Smooth muscle cell (in vitro differentiated cells): ENCODE results near the gene GABRB3. TPM values are rescaled to one million over a fixed set of nuclear protein-coding genes. Genes with fewer than 3 reads are reported as not detected.

Source experiments
- DNase-seq: peaks from one replicate; lab custom pipeline; 2025; ENCODE audit not compliant: unreplicated experiment; lab: John Stamatoyannopoulos, UW
- H2AFZ ChIP-seq: fragments of 200-600 bp; sonication (generic); 2 replicates; pipeline ENCODE4 v1.6.0; 2016; ENCODE audit warnings: antibody characterized with exemption, low read depth, mild to moderate bottlenecking
- H3F3A ChIP-seq: fragments of 200-600 bp; sonication (generic); 2 replicates; pipeline ENCODE4 v1.6.0; 2017; ENCODE audit warnings: antibody characterized with exemption, low read depth
- H3K27ac ChIP-seq: fragments of 200-600 bp; sonication (generic); 2 replicates; pipeline ENCODE4 v1.5.1; 2016; ENCODE audit warnings: low read depth, mild to moderate bottlenecking
- H3K27me3 ChIP-seq: fragments of 200-600 bp; sonication (generic); 2 replicates; pipeline ENCODE4 v1.6.1; 2016; ENCODE audit warnings: low read depth, mild to moderate bottlenecking
- H3K36me3 ChIP-seq: fragments of 200-600 bp; sonication (generic); 2 replicates; pipeline ENCODE4 v1.5.1; 2016; ENCODE audit warnings: low read depth
- H3K4me1 ChIP-seq: fragments of 200-600 bp; sonication (generic); 2 replicates; pipeline ENCODE4 v1.5.1; 2016; ENCODE audit warnings: low read depth
- H3K4me2 ChIP-seq: fragments of 200-600 bp; sonication (generic); 2 replicates; pipeline ENCODE4 v1.6.0; 2016; ENCODE audit warnings: mild to moderate bottlenecking
- H3K4me3 ChIP-seq: fragments of 200-600 bp; sonication (generic); 2 replicates; pipeline ENCODE4 v1.5.1; 2016; ENCODE audit warnings: mild to moderate bottlenecking
- H3K79me2 ChIP-seq: fragments of 200-600 bp; sonication (generic); 2 replicates; pipeline ENCODE4 v1.6.0; 2016; ENCODE audit warnings: low read depth, mild to moderate bottlenecking
- H3K9ac ChIP-seq: fragments of 200-600 bp; sonication (generic); 2 replicates; pipeline ENCODE4 v1.6.0; 2016; ENCODE audit warnings: low read depth
- H3K9me3 ChIP-seq: fragments of 200-600 bp; sonication (generic); replicated peaks from 2 replicates; pipeline ENCODE4 v1.5.1; 2016; ENCODE audit warnings: low read depth
- H4K20me1 ChIP-seq: fragments of 200-600 bp; sonication (generic); 2 replicates; pipeline ENCODE4 v1.6.0; 2016; ENCODE audit warnings: low read depth
- CTCF ChIP-seq: fragments of 200-600 bp; sonication (generic); IDR thresholded peaks from 2 replicates; pipeline ENCODE4 v1.5.1; 2017; ENCODE audit warnings: borderline replicate concordance, mild to moderate bottlenecking, antibody characterized with exemption; ENCODE audit not compliant: insufficient read depth, poor library complexity, severe bottlenecking
- WGBS: methylation state at CpG from one replicate; pipeline ENCODE4 v1.1.7; 2016; ENCODE audit warnings: low lambda C conversion rate; 5-methylcytosine and 5-hydroxymethylcytosine counted together
- polyA plus RNA-seq: library from polyadenylated mRNA; unstranded; fragments of >200 nt; fragmentation: Nextera tagmentation; extraction: Ambion mirVana; gene quantifications from 2 replicates; pipeline ENCODE4 v1.2.1, GENCODE V29; 2016
- total RNA-seq: library from RNA; depleted of rRNA; stranded (reverse); fragments of >200 nt; gene quantifications from 2 replicates; pipeline ENCODE4 v1.2.3, GENCODE V29; 2014

GABRB3 gene
- total and polyA plus RNA-seq, 2 experiments from 2014 or later = 0.57 to 4.9 TPM

DNA sequence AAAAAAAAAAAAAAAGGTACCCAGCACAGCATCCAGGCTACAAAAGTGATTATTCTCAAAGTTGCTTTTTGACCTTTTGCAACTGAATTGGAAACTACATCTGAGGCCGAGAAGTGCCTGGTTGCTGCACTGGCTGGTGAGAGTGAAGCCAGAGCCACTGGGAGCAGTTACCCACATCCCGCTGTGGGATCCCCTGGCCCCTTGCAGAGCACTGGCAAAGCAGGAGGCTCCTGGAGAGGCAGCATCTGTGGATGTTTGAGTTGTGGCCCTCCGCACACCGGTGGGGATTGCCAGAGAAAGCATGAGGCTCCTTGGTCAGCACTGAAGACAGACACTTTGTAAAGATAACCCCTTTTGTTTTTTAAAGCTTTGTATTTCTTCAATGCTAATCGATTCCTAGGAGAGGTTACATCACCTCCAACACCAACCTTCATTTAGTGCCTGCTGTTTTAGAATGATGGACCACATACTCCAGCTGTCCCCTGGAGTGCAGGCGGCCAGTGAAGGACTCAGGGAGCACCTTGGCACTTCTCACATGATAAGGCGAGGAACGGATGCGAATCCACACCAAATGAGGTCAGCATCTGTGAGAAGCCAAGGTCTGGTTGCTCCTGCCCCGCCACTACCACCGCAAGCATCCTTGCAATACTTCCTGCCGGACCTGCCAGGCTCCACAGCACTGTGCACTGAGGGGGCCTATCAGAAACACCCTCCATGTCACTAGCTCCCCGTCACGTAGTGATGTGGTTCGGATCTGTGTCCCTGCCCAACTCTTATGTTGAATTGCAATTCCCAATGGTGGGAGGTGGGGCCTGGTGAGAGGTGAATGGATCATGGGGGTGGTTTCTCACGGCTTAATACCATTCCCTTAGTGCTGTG lies 256.5 kb downstream of the GABRB3 start:
- Histone ChIP-seq H3K4me2 (no peak overlapping the region), H2AFZ (no peak overlapping the region), H4K20me1 (no peaks in the 10 kb centered on the region), H3F3A (no peaks in the 10 kb centered on the region), H3K27me3 (no peaks in the 10 kb centered on the region), H3K9me3 (no peaks in the 10 kb centered on the region), H3K27ac (no peak overlapping the region), H3K4me3 (no peak overlapping the region), H3K9ac (no peak overlapping the region), H3K79me2 (no peaks in the 10 kb centered on the region), H3K36me3 (no peaks in the 10 kb centered on the region), H3K4me1 (no peaks in the 10 kb centered on the region)
- DNase-seq = no peak
- WGBS = 92% methylated on average over 16 of the region's 16 CpGs
- no peak for TF ChIP-seq CTCF

GRCh38 chr15:26504009-26504408 lies 268.9 kb downstream of the GABRB3 start:
- no peak overlapping the region for H2AFZ ChIP-seq
- H3K4me1 ChIP-seq = no peaks in the 10 kb centered on the region
- no peak overlapping the region for H3K4me3 ChIP-seq
- no peaks in the 10 kb centered on the region for H3K27me3 ChIP-seq
- no peaks in the 10 kb centered on the region for H3K36me3 ChIP-seq
- no peak for DNase-seq
- no peak overlapping the region for H3K4me2 ChIP-seq
- no peak overlapping the region for H3K27ac ChIP-seq
- no peak overlapping the region for H3K9ac ChIP-seq
- H4K20me1 ChIP-seq = no peaks in the 10 kb centered on the region
- no peaks in the 10 kb centered on the region for H3K79me2 ChIP-seq
- no peaks in the 10 kb centered on the region for H3K9me3 ChIP-seq
- no peak for TF ChIP-seq CTCF
- no peaks in the 10 kb centered on the region for H3F3A ChIP-seq

Other genes with a start within 250 kb of the GABRB3 start
- gene GABRA5, start 94.0 kb upstream of the GABRB3 start, total RNA-seq = 0.27 and 0.40 TPM in 2 replicates
- 0.47 TPM in 1 of 2 replicates, not detected in the other for gene GABRA5, start 94.0 kb upstream of the GABRB3 start, polyA plus RNA-seq
- under 0.01 TPM in 1 of 2 replicates, not detected in the other for gene GABRG3, start 198.1 kb upstream of the GABRB3 start, total RNA-seq
- gene GABRG3, start 198.1 kb upstream of the GABRB3 start, polyA plus RNA-seq = 0.41 TPM in 1 of 2 replicates, not detected in the other